ENCODE measurements around the gene C4orf50. TPM values are rescaled to one million over a fixed set of nuclear protein-coding genes. Genes with fewer than 3 reads are reported as not detected.

C4orf50 gene
- total RNA-seq, 2 experiments from 2014 or later, result 0.07 TPM

DNA sequence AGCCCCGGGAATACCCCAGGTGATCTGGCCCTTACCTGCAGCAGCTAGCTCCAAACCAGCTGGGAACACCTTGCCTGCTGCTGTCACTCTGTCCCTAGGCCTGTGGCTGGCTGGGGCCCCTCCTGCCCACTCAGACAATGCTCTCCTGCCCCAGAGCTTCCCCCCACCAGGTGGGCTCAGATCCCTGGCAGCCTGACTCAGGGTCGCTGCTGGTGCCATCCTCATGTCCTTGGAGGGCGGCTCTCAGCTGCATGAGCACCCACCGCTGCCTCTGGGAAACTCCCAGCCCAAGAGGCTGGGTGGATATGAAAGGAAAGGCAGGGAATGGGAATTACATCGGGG is 15.8 kb downstream of the C4orf50 start:
- no peak for ATAC-seq
- Mint-ChIP-seq H3K4me1 (ENCODE audit: low read depth) (no peaks in the 10 kb centered on the region), H3K4me3 (no peak overlapping the region), H3K9me3 (no peaks in the 10 kb centered on the region), H3K27me3 (peaks cover 7% of the 10 kb centered on the region), H3K36me3 (ENCODE audit: low read depth) (no peaks in the 10 kb centered on the region), H3K27ac (no peak overlapping the region)
- DNase-seq, result no peak
- CTCF ChIA-PET, result no interaction called here
- TF ChIP-seq CTCF (IDR thresholded peaks at IDR 0.05), result no peak
- intact Hi-C loops (cut with micrococcal nuclease), result no loop called here
- POLR2A ChIA-PET, result interaction anchor here (1.1 kb wide), 1 partner anchor 14 kb away, joined by 3 read pairs; no protein-coding TSS in a partner anchor

DNA sequence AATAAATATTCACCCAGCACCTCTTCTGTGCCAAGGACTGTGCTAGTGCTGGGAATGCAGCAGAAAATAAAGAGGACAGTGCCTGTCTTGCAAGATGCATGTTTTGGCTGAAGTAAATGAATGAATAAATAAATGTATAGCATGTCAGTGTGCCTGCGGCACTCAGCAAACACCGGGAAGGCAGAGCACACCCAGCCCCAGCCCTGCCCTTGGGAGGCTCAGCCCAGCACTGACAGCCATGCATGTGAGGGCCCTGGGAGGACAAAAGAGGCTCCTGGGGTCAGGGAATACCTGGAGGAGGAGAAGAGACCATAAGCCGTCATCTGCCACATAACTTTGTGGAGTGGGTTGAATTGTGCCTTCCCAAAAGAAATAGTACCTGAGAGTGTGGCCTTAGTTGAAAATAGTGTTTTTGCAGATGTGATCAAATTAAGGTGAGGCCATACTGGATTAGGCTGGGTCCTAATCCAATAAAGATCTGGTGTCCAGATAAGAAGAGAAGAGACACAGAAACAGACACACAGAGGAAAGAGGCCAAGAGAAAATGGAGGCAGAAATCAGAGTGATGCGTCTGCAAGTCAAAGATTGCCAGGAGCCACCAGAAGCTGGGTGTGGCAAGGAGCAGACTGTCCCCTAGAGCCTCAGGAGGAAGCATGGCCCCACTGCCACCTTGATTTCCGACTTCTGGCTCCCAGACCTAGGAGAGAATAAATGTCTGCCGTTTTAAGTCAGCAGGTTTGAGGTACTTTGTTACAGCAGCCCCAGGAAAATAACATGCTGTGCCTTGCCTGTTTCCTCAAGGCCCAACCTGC is 16.3 kb downstream of the C4orf50 start:
- ChIA-PET CTCF (no interaction called here), POLR2A (no interaction called here)
- TF ChIP-seq CTCF (IDR thresholded peaks at IDR 0.05), result no peak
- no peaks in the 10 kb centered on the region for H3K4me1 Mint-ChIP-seq (ENCODE audit: low read depth)
- DNase-seq (no peak), ATAC-seq (no peak)
- H3K4me3 Mint-ChIP-seq, result no peak overlapping the region
- H3K9me3 Mint-ChIP-seq, result no peaks in the 10 kb centered on the region
- intact Hi-C loops (cut with micrococcal nuclease), result no loop called here
- no peak overlapping the region for H3K27ac Mint-ChIP-seq
- peaks cover 5% of the 10 kb centered on the region for H3K27me3 Mint-ChIP-seq
- no peaks in the 10 kb centered on the region for H3K36me3 Mint-ChIP-seq (ENCODE audit: low read depth)

- ChIA-PET CTCF (interaction anchor here (0.7 to 2.7 kb wide), 3 partner anchors 11 to 634 kb away, joined by 3 to 11 read pairs (median 4); no protein-coding TSS in a partner anchor), POLR2A (no interaction called here)
- Mint-ChIP-seq H3K36me3 (ENCODE audit: low read depth) (no peaks in the 10 kb centered on the region), H3K9me3 (no peaks in the 10 kb centered on the region), H3K27me3 (peaks cover 2% of the 10 kb centered on the region), H3K4me3 (no peak overlapping the region), H3K4me1 (ENCODE audit: low read depth) (peaks cover 7% of the 10 kb centered on the region), H3K27ac (no peak overlapping the region)
- no peak for TF ChIP-seq CTCF (IDR thresholded peaks at IDR 0.05)
- intact Hi-C loops (cut with micrococcal nuclease), result loop anchor here (5.0 kb wide), 1 partner anchor 327 kb away; no protein-coding TSS in a partner anchor
- DNase-seq (no peak), ATAC-seq (no peak)
Observed at GRCh38 chr4:5999830-6000365, 18.3 kb downstream of the C4orf50 start.

GRCh38 chr4:5999356-5999755 is 18.9 kb downstream of the C4orf50 start:
- ATAC-seq (no peak), DNase-seq (no peak)
- H3K36me3 Mint-ChIP-seq (ENCODE audit: low read depth), result no peaks in the 10 kb centered on the region
- TF ChIP-seq CTCF (IDR thresholded peaks at IDR 0.05), result no peak
- H3K4me1 Mint-ChIP-seq (ENCODE audit: low read depth), result peaks cover 7% of the 10 kb centered on the region
- intact Hi-C loops (cut with micrococcal nuclease), result loop anchor here (5.0 kb wide), 1 partner anchor 328 kb away; no protein-coding TSS in a partner anchor
- CTCF ChIA-PET, result interaction anchor here (0.7 to 2.7 kb wide), 5 partner anchors 10 to 635 kb away, joined by 3 to 11 read pairs (median 9); no protein-coding TSS in a partner anchor
- no peak overlapping the region for H3K27ac Mint-ChIP-seq
- no peak overlapping the region for H3K4me3 Mint-ChIP-seq
- POLR2A ChIA-PET, result no interaction called here
- H3K9me3 Mint-ChIP-seq, result no peaks in the 10 kb centered on the region
- peaks cover 2% of the 10 kb centered on the region for H3K27me3 Mint-ChIP-seq

All from activated CD8-positive, alpha-beta T cell treated with anti-CD3 and anti-CD28 coated beads for 36 hours (primary cell).